GM12873 (cell line): ENCODE measurements around the gene CACNA1C.

Experiments
- TF ChIP-seq, protein P1 (sequence below): IDR thresholded peaks from 2 replicates; pipeline ENCODE4 v1.5.1; 2012; ENCODE audit warnings: low read depth, mild to moderate bottlenecking, moderate library complexity, low read length, control low read depth; ENCODE audit not compliant: insufficient read depth; ENCODE audit errors: missing control alignments

CACNA1C gene

DNA sequence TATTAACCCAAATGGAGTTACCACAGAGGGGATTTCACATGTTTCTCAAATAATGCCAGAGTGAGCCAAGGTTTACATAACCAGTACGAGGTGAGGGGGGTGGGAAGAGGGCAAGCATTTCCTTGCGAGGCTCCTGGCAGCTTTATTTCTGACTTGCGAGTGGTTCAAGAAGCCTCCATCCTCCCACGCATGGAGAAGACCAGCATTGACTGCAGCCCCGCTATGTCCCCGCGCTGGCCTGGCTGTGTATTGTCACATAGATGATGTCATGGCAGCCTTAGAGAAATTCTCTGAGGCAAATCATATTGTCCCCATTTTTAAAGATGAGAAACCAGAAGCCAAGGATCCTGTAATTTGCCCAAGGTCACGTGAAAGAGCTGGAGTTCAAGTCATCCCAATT lies 188.2 kb downstream of the CACNA1C start:
- TF ChIP-seq, protein P1, sequence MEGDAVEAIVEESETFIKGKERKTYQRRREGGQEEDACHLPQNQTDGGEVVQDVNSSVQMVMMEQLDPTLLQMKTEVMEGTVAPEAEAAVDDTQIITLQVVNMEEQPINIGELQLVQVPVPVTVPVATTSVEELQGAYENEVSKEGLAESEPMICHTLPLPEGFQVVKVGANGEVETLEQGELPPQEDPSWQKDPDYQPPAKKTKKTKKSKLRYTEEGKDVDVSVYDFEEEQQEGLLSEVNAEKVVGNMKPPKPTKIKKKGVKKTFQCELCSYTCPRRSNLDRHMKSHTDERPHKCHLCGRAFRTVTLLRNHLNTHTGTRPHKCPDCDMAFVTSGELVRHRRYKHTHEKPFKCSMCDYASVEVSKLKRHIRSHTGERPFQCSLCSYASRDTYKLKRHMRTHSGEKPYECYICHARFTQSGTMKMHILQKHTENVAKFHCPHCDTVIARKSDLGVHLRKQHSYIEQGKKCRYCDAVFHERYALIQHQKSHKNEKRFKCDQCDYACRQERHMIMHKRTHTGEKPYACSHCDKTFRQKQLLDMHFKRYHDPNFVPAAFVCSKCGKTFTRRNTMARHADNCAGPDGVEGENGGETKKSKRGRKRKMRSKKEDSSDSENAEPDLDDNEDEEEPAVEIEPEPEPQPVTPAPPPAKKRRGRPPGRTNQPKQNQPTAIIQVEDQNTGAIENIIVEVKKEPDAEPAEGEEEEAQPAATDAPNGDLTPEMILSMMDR, result no peak

DNA sequence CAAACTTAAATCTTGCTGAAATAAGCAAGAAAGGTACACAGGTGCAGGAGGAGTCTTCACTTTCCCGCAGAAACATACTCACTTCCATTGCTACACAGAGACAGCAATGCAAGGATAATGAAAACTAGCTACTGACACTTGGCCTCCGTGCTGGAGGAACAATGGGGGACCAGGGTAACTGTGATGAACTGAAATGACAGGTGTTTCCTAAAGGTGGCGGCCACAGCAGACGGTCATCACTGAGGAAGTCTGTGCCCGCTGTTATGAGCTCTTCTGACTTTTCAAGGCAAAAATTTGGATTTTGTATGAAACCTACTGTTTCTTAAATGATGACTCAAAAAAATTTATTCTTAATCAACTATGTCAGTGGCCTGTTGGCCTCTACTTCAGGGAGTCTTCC lies 189.4 kb downstream of the CACNA1C start:
- TF ChIP-seq, protein P1, result no peak

DNA sequence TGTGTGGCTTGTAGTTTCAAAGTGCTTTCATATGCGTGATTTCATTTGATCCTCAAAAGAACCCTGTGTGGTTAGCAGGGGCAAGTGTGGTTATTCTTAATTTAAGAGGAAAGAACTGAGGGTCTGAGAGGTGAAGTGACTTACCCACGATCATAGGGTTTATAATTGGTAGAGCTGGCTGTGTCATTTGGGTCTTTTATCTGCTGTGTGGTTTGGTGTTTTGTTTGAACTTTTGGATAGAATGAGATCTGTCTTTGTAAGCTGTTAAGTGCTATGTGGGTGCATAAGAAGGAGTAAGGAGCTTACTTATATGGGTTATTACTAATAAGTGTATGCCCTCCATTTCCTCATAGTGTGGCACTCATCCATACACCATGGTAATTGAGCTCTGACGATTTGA lies 190.0 kb downstream of the CACNA1C start:
- TF ChIP-seq, protein P1, result no peak

DNA sequence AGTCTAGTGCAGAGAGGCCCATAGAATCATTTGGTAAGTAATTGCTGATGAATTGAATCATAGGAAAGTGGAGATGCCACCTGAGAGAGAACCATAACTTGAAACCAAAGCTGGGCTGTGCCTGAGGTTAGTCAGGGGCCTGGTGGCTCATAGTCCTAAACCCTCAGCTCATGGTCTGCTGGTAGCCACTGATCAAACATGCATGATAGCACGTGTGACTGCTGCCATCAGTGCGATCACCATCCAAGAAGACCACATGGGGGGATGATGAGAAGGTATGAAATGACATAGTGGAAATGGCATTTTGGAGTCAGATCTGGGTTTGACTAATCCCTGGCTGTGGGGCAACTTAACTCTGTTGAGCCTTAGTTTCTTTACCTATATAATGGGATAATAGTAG lies 190.5 kb downstream of the CACNA1C start:
- TF ChIP-seq, protein P1, result no peak

DNA sequence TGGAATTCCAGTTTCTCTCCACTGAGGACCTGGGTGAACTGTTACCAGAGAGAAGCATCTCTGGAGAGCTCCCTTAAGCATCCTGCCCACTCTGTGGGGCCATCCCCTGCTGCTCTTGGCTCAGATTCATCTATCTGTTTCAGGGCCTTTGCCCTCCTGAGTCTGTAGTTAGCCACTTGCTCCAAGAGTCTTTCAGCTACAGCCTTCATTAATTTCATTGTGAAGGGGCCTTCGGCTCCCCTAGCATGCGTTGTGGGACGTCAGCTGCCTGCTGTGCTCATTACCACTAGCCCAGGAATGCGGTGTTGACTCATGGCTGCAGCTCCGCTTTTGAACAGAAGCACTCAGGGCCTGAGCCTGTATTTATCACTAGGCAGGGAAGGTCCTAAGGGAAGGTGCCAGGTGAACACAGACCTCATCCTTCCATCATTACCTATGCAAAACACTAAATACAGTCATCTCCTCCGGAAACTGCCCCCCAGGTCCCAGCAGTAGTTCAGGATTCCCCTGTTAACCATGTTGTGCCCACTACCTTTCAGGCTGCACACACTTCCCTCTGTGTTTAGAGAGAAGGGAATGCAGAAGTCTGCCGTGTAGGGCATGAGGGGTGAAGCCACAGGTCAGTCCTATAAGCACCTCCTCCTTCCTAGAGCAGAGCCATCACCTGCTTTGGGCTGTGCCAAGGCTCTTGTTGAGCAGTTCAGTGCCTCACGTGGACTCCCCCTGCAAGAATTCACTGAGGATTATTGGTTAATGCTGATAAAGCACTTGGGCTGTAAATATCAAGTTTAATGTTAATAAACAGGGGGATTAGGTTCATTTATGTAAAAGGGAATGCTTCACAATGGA lies 191.4 kb downstream of the CACNA1C start:
- TF ChIP-seq, protein P1, result no peak

DNA sequence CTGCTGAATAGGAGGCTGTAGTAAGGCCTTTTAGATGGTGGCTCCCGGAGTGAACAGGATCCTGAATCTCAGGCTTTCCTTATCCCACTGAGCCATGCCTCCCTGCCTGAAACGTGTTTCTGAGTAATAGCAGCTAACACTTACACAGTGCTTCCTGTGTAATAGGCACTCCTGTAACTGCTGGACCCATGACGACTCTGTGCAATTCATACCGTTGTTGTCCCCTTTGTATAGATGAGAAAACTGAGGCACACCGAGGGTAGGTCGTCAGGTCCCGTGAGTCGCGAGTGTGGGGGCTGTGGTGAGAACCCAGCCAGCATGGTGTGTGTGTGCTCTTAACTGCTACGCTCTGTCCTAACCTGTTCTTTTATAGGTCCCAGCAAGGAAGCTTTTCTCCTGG lies 193.6 kb downstream of the CACNA1C start:
- TF ChIP-seq, protein P1, result no peak

DNA sequence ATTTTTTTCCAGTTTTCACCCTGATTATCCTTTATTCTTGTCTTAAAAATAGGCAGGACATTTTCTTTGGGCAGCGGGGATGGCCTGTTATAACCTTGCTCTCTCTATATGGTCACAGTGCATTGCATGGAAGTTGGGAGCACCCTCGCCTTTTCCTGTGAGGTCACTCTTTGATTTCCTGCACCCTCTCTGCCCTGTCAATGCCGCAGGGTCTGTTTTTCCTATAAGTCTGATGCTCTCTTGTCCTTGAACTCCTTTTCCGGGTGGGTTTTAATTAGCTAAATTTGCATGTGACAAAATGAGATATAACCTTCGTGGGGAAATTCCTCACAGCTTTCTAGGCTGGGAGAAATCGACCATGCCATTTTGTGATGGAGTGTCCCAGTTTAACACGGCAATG lies 194.3 kb downstream of the CACNA1C start:
- TF ChIP-seq, protein P1, result no peak
